ENCODE data around the gene GRM5. TPM values are rescaled to one million over a fixed set of nuclear protein-coding genes. Genes with fewer than 3 reads are reported as not detected.

GRM5 gene
- total RNA-seq, 4 donors from 2014 or later: 0.81 TPM; not detected in 3

- Histone ChIP-seq H3K4me3 (replicated peaks in 1 of 3) (no peak overlapping the region), H3K27ac (no peak overlapping the region), H3K9me3 (no peaks in the 10 kb centered on the region), H3K36me3 (no peaks in the 10 kb centered on the region), H3K4me1 (no peaks in the 10 kb centered on the region), H3K27me3 (no peaks in the 10 kb centered on the region)
- 45 to 47% methylated on average over 1 of the region's 1 CpG for whole genome bisulfite sequencing, 2 donors
- no peak for DNase-seq
- TF ChIP-seq CTCF (IDR thresholded peaks at IDR 0.05): no peak
- no peak for TF ChIP-seq POLR2A (IDR thresholded peaks at IDR 0.05)
- intact Hi-C loops (cut with DNase I): no loop called here
These were observed 258.4 kb downstream of the GRM5 start for GRCh38 chr11:88807349-88807748.

GRCh38 chr11:88806410-88806809, 259.4 kb downstream of the GRM5 start:
- Histone ChIP-seq H3K27me3 (no peaks in the 10 kb centered on the region), H3K9me3 (no peaks in the 10 kb centered on the region), H3K4me3 (replicated peaks in 1 of 3) (no peak overlapping the region), H3K27ac (no peak overlapping the region), H3K36me3 (no peaks in the 10 kb centered on the region), H3K4me1 (no peaks in the 10 kb centered on the region)
- DNase-seq: no peak
- no peak for TF ChIP-seq POLR2A (IDR thresholded peaks at IDR 0.05)
- TF ChIP-seq CTCF (IDR thresholded peaks at IDR 0.05): no peak
- intact Hi-C loops (cut with DNase I): no loop called here
- WGBS, 2 donors: 48 to 55% methylated on average over 1 of the region's 1 CpG

- Histone ChIP-seq H3K4me3 (replicated peaks in 1 of 3) (no peak overlapping the region), H3K4me1 (no peaks in the 10 kb centered on the region), H3K36me3 (no peaks in the 10 kb centered on the region), H3K9me3 (no peaks in the 10 kb centered on the region), H3K27me3 (no peaks in the 10 kb centered on the region), H3K27ac (no peak overlapping the region)
- no peak for DNase-seq
- intact Hi-C loops (cut with DNase I): no loop called here
- no peak for TF ChIP-seq CTCF (IDR thresholded peaks at IDR 0.05)
- TF ChIP-seq POLR2A (IDR thresholded peaks at IDR 0.05): no peak
- WGBS, 2 donors: 79 to 87% methylated on average over 2 of the region's 2 CpGs
These were observed 264.2 kb downstream of the GRM5 start for GRCh38 chr11:88801484-88802123.

GRCh38 chr11:88799771-88800500, 265.8 kb downstream of the GRM5 start:
- Histone ChIP-seq H3K27ac (no peak overlapping the region), H3K36me3 (no peaks in the 10 kb centered on the region)
- intact Hi-C loops (cut with DNase I): no loop called here

More at GRCh38 chr11:88799771-88800500, 265.8 kb downstream of the GRM5 start:
- WGBS, 2 donors: 47% methylated on average over 1 of the region's 1 CpG
- TF ChIP-seq POLR2A (IDR thresholded peaks at IDR 0.05) (no peak), CTCF (IDR thresholded peaks at IDR 0.05) (no peak)
- no peak for DNase-seq
- Histone ChIP-seq H3K9me3 (no peaks in the 10 kb centered on the region), H3K4me3 (replicated peaks in 1 of 3) (no peak overlapping the region), H3K4me1 (no peaks in the 10 kb centered on the region), H3K27me3 (no peaks in the 10 kb centered on the region)

Data from thyroid gland (tissue), 4 donors.